ENCODE data around the gene SIGLEC7.

SIGLEC7 gene

GRCh38 chr19:51163257-51163656 lies 21.2 kb downstream of the SIGLEC7 start:
- CTCF ChIA-PET = no interaction called here
- TF ChIP-seq ZNF768 (tag by site-specific recombination; IDR thresholded peaks at IDR 0.05) = no peak
- no peak for TF ChIP-seq ZNF121 (tag by site-specific recombination; IDR thresholded peaks at IDR 0.05)
- TF ChIP-seq ZNF629 (tag by site-specific recombination; IDR thresholded peaks at IDR 0.05) = no peak
- no peak for TF ChIP-seq ZNF341 (tag by site-specific recombination; IDR thresholded peaks at IDR 0.05; ENCODE audit: low read depth)
- no peak for TF ChIP-seq ZBTB6 (tag by site-specific recombination; IDR thresholded peaks at IDR 0.05)
- TF ChIP-seq PATZ1 (tag by site-specific recombination; IDR thresholded peaks at IDR 0.05) = no peak
- TF ChIP-seq ZNF660 (tag by site-specific recombination; IDR thresholded peaks at IDR 0.05) = no peak
- no peak for TF ChIP-seq ZNF148 (tag by site-specific recombination; IDR thresholded peaks at IDR 0.05; ENCODE audit: borderline replicate concordance)
- no peak for TF ChIP-seq ZNF114 (tag by site-specific recombination; IDR thresholded peaks at IDR 0.05)
- TF ChIP-seq ZNF354C (tag by site-specific recombination; IDR thresholded peaks at IDR 0.05; ENCODE audit: borderline replicate concordance, low read depth) = no peak
- TF ChIP-seq REST (tag by site-specific recombination; IDR thresholded peaks at IDR 0.05) = no peak
- TF ChIP-seq TCF7L2 (IDR thresholded peaks at IDR 0.05; ENCODE audit: borderline replicate concordance, low read depth, low read length) = no peak
- TF ChIP-seq PRDM10 (tag by site-specific recombination; IDR thresholded peaks at IDR 0.05) = no peak
- TF ChIP-seq ZNF529 (tag by site-specific recombination; IDR thresholded peaks at IDR 0.05; ENCODE audit: insufficient replicate concordance) = no peak
- TF ChIP-seq ZNF214 (tag by site-specific recombination; IDR thresholded peaks at IDR 0.05; ENCODE audit: borderline replicate concordance) = no peak
- no peak for TF ChIP-seq ZNF23 (tag by site-specific recombination; IDR thresholded peaks at IDR 0.05; ENCODE audit: borderline replicate concordance)
- TF ChIP-seq ZNF585B (tag by site-specific recombination; IDR thresholded peaks at IDR 0.05) = no peak
- no peak for TF ChIP-seq ZEB2 (tag by site-specific recombination; IDR thresholded peaks at IDR 0.05)
- TF ChIP-seq ZIC2 (tag by site-specific recombination; IDR thresholded peaks at IDR 0.05) = no peak
- POLR2A ChIA-PET = no interaction called here
- no peak overlapping the region for H3K4me3 ChIP-seq (ENCODE audit: low read depth, low read length)
- no peak overlapping the region for H3K27ac ChIP-seq (ENCODE audit: extremely low read depth, low read depth, low read length)
- no peaks in the 10 kb centered on the region for H3K4me1 ChIP-seq (ENCODE audit: control insufficient read depth, insufficient read depth, low read length)
- H3K36me3 ChIP-seq (ENCODE audit: control insufficient read depth in 2 of 2, insufficient read depth in 1 of 2, low read length in 2 of 2) = no peaks in the 10 kb centered on the region
- no peaks in the 10 kb centered on the region for H3K9me3 ChIP-seq (ENCODE audit: control insufficient read depth, insufficient read depth, low read depth, low read length)

All from HEK293 (cell line).